HL-60 (cell line): Measurements from ENCODE around the gene FOXC2.

Experiments used
- DNase-seq, 2 experiments: peaks; one replicate each; pipeline ENCODE4 v3.0.0-alpha.2; 2010 to 2020; ENCODE audit warnings: low read depth in 1 of 2, low spot score in 1 of 2
- H3K27ac ChIP-seq: fragments of 250-450 bp; sonication (Bioruptor Pico); replicated peaks from 2 replicates; pipeline ENCODE4 v1.5.1; 2020; ENCODE audit warnings: mild to moderate bottlenecking, moderate library complexity
- H3K27me3 ChIP-seq: fragments of 250-450 bp; sonication (Bioruptor Pico); 2 replicates; pipeline ENCODE4 v1.5.1; 2021; ENCODE audit warnings: mild to moderate bottlenecking, moderate library complexity; ENCODE audit not compliant: insufficient read depth, poor library complexity, severe bottlenecking
- H3K4me3 ChIP-seq: replicated peaks from 2 replicates; pipeline ENCODE4 v1.5.1; 2011; ENCODE audit warnings: mild to moderate bottlenecking, control low read depth, low read length; ENCODE audit not compliant: insufficient read depth
- GABPA ChIP-seq: IDR thresholded peaks from 2 replicates; pipeline ENCODE4 v1.6.1; 2012; ENCODE audit warnings: low read depth
- POLR2AphosphoS5 ChIP-seq: IDR thresholded peaks from 2 replicates; pipeline ENCODE4 v1.6.1; 2012; ENCODE audit warnings: low read depth
- REST ChIP-seq: IDR thresholded peaks from 2 replicates; pipeline ENCODE4 v1.6.1; 2012; ENCODE audit warnings: low read depth; ENCODE audit not compliant: insufficient replicate concordance
- SPI1 ChIP-seq: IDR thresholded peaks from 2 replicates; pipeline ENCODE4 v1.6.1; 2012; ENCODE audit warnings: low read depth, mild to moderate bottlenecking, borderline replicate concordance
- TF ChIP-seq, protein P1 (sequence below): IDR thresholded peaks from one replicate; pipeline ENCODE4 v1.5.1; 2011; ENCODE audit warnings: low read length, control low read depth, inconsistent platforms; ENCODE audit not compliant: insufficient read depth

FOXC2 gene

GRCh38 chr16:86616906-86617305 is 50.3 kb downstream of the FOXC2 start:
- TF ChIP-seq POLR2AphosphoS5 (no peak), REST (no peak), GABPA (no peak), SPI1 (no peak)
- TF ChIP-seq, protein P1, sequence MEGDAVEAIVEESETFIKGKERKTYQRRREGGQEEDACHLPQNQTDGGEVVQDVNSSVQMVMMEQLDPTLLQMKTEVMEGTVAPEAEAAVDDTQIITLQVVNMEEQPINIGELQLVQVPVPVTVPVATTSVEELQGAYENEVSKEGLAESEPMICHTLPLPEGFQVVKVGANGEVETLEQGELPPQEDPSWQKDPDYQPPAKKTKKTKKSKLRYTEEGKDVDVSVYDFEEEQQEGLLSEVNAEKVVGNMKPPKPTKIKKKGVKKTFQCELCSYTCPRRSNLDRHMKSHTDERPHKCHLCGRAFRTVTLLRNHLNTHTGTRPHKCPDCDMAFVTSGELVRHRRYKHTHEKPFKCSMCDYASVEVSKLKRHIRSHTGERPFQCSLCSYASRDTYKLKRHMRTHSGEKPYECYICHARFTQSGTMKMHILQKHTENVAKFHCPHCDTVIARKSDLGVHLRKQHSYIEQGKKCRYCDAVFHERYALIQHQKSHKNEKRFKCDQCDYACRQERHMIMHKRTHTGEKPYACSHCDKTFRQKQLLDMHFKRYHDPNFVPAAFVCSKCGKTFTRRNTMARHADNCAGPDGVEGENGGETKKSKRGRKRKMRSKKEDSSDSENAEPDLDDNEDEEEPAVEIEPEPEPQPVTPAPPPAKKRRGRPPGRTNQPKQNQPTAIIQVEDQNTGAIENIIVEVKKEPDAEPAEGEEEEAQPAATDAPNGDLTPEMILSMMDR = no peak
- H3K27me3 ChIP-seq = no peaks in the 10 kb centered on the region
- H3K27ac ChIP-seq = no peak overlapping the region
- no peak for DNase-seq
- no peak overlapping the region for H3K4me3 ChIP-seq

DNA sequence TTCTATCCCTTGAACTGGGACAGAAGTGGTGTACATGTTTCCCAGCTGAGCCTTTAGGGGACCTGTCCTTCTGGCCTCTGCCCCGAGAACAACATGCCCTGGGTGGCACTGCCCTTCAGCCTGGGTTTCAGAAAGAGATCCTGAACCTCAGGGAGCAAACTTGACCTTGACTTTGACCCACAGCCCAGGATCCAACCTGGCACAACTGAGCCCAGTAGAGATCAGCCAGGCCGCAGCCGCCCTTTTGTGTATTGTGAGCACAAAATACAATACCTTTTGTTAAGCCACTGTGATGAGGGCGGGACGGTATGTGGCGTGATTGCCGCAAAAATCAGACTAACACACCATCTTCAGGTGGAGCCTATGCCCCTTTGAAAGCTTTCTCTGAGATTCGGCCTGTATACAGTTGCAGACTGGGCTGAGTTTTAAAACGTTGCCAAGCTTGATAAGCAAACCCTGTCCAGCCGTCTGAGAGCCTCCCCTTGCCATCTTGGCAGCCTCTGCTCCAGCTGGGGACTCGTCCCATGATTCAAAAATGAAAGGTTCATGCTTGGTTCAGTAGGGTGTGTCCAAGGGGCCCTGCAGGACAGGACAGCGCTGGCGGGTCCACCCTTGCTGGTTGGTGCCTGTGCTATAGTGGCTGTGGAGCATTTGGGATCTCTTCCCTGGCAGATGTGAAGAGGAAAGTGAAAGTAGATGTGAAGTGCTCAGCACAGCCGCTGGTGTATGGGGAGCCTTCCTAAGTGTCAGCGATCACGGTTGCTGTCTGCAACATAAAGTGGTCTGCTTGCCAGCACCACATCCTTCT is 52.0 kb downstream of the FOXC2 start:
- Histone ChIP-seq H3K4me3 (no peak overlapping the region), H3K27me3 (no peaks in the 10 kb centered on the region), H3K27ac (no peak overlapping the region)
- TF ChIP-seq GABPA (no peak), SPI1 (no peak), POLR2AphosphoS5 (no peak), REST (no peak)
- TF ChIP-seq, protein P1 = no peak
- DNase-seq = no peak
